KMS-11 (cell line): ENCODE data around the gene ADO.

Experiments used
- H2AFZ ChIP-seq: fragments of 200-600 bp; sonication (generic); 2 replicates; pipeline ENCODE4 v1.6.1; 2016; ENCODE audit warnings: antibody characterized with exemption, mixed run types, low read depth
- H3K27ac ChIP-seq: fragments of 200-600 bp; sonication (generic); 2 replicates; pipeline ENCODE4 v1.6.1; 2016; ENCODE audit warnings: mild to moderate bottlenecking, mixed run types
- H3K27me3 ChIP-seq: fragments of 200-600 bp; sonication (generic); 2 replicates; pipeline ENCODE4 v1.6.1; 2017; ENCODE audit warnings: mild to moderate bottlenecking, low read depth, mixed run types, moderate library complexity; ENCODE audit not compliant: insufficient read depth
- H3K36me3 ChIP-seq: fragments of 200-600 bp; sonication (generic); 2 replicates; pipeline ENCODE4 v1.6.1; 2017; ENCODE audit warnings: mild to moderate bottlenecking, mixed run types; ENCODE audit not compliant: insufficient read depth
- H3K4me1 ChIP-seq: fragments of 200-600 bp; sonication (generic); 2 replicates; pipeline ENCODE4 v1.6.1; 2016; ENCODE audit warnings: mild to moderate bottlenecking, low read depth, mixed run types; ENCODE audit not compliant: poor library complexity, severe bottlenecking
- H3K4me2 ChIP-seq: fragments of 200-600 bp; sonication (generic); 2 replicates; pipeline ENCODE4 v1.7.0; 2016; ENCODE audit warnings: mild to moderate bottlenecking, mixed run types
- H3K4me3 ChIP-seq: fragments of 200-600 bp; sonication (generic); IDR thresholded peaks from 2 replicates; pipeline ENCODE4 v1.6.1; 2017; ENCODE audit warnings: low read depth, low read length, mixed read lengths; ENCODE audit not compliant: insufficient read depth
- H3K79me2 ChIP-seq: fragments of 200-600 bp; sonication (generic); 2 replicates; pipeline ENCODE4 v1.6.1; 2016; ENCODE audit warnings: low read depth, mixed run types; ENCODE audit not compliant: insufficient read depth
- H3K9ac ChIP-seq: fragments of 200-600 bp; sonication (generic); 2 replicates; pipeline ENCODE4 v1.6.1; 2016; ENCODE audit warnings: mild to moderate bottlenecking, mixed run types
- H4K20me1 ChIP-seq: fragments of 200-600 bp; sonication (generic); 2 replicates; pipeline ENCODE4 v1.6.1; 2016; ENCODE audit warnings: mild to moderate bottlenecking, mixed run types; ENCODE audit not compliant: insufficient read depth
- CTCF ChIP-seq: fragments of 200-600 bp; sonication (generic); conservative IDR thresholded peaks from 2 replicates; pipeline ENCODE4 v1.6.1; 2017; ENCODE audit warnings: low read depth, mild to moderate bottlenecking, antibody characterized with exemption, low read length, moderate library complexity, mixed read lengths

The ADO gene

GRCh38 chr10:62819141-62819920, 14.8 kb downstream of the ADO start:
- Histone ChIP-seq H3K9ac (no peak overlapping the region), H3K4me3 (no peak overlapping the region), H3K4me2 (no peak overlapping the region), H3K79me2 (no peaks in the 10 kb centered on the region), H4K20me1 (no peaks in the 10 kb centered on the region), H3K27ac (no peak overlapping the region), H3K36me3 (no peaks in the 10 kb centered on the region), H3K27me3 (peaks cover 14% of the 10 kb centered on the region), H2AFZ (no peak overlapping the region), H3K4me1 (peaks cover 6% of the 10 kb centered on the region)
- no peak for TF ChIP-seq CTCF

GRCh38 chr10:62820586-62820985, 16.1 kb downstream of the ADO start:
- Histone ChIP-seq H3K4me1 (peaks cover 4% of the 10 kb centered on the region), H3K27ac (no peak overlapping the region)
- no peak for TF ChIP-seq CTCF

GRCh38 chr10:62826273-62826672, 21.8 kb downstream of the ADO start:
- Histone ChIP-seq H3K36me3 (no peaks in the 10 kb centered on the region), H3K79me2 (no peaks in the 10 kb centered on the region), H3K4me3 (no peak overlapping the region), H3K27ac (no peak overlapping the region), H4K20me1 (no peaks in the 10 kb centered on the region), H3K4me1 (no peaks in the 10 kb centered on the region), H3K27me3 (no peaks in the 10 kb centered on the region), H3K4me2 (no peak overlapping the region), H2AFZ (no peak overlapping the region), H3K9ac (no peak overlapping the region)
- TF ChIP-seq CTCF: no peak

More at GRCh38 chr10:62820586-62820985, 16.1 kb downstream of the ADO start:
- no peaks in the 10 kb centered on the region for H3K36me3 ChIP-seq
- no peak overlapping the region for H3K4me3 ChIP-seq
- H2AFZ ChIP-seq: no peak overlapping the region
- no peaks in the 10 kb centered on the region for H4K20me1 ChIP-seq
- peaks cover 5% of the 10 kb centered on the region for H3K27me3 ChIP-seq
- H3K4me2 ChIP-seq: no peak overlapping the region
- no peaks in the 10 kb centered on the region for H3K79me2 ChIP-seq
- no peak overlapping the region for H3K9ac ChIP-seq

GRCh38 chr10:62829622-62830021, 25.1 kb downstream of the ADO start:
- no peaks in the 10 kb centered on the region for H4K20me1 ChIP-seq
- H2AFZ ChIP-seq: no peak overlapping the region
- no peak overlapping the region for H3K27ac ChIP-seq
- no peaks in the 10 kb centered on the region for H3K36me3 ChIP-seq
- H3K79me2 ChIP-seq: no peaks in the 10 kb centered on the region
- no peak overlapping the region for H3K4me3 ChIP-seq
- no peak for TF ChIP-seq CTCF
- no peak overlapping the region for H3K9ac ChIP-seq
- no peaks in the 10 kb centered on the region for H3K4me1 ChIP-seq
- no peak overlapping the region for H3K4me2 ChIP-seq
- no peaks in the 10 kb centered on the region for H3K27me3 ChIP-seq
